C4-2B (cell line): Measurements from ENCODE around the gene NINJ1.
"Not testable (repeated sequence)": the region's sequence is repeated elsewhere in the genome, so short reads cannot be mapped to it uniquely, and the experiment has no call there.

Experiments used
- H3K27ac ChIP-seq: fragments of 450-650 bp; 2 replicates; pipeline ENCODE4 v1.5.1; 2017
- ZFX ChIP-seq: fragments of 450-650 bp; IDR thresholded peaks from 2 replicates; pipeline ENCODE4 v1.6.1; 2017
- TF ChIP-seq, protein P1 (sequence below): fragments of 450-650 bp; conservative IDR thresholded peaks from 2 replicates; pipeline ENCODE4 v1.5.1; 2017; ENCODE audit warnings: mild to moderate bottlenecking

Gene NINJ1

DNA sequence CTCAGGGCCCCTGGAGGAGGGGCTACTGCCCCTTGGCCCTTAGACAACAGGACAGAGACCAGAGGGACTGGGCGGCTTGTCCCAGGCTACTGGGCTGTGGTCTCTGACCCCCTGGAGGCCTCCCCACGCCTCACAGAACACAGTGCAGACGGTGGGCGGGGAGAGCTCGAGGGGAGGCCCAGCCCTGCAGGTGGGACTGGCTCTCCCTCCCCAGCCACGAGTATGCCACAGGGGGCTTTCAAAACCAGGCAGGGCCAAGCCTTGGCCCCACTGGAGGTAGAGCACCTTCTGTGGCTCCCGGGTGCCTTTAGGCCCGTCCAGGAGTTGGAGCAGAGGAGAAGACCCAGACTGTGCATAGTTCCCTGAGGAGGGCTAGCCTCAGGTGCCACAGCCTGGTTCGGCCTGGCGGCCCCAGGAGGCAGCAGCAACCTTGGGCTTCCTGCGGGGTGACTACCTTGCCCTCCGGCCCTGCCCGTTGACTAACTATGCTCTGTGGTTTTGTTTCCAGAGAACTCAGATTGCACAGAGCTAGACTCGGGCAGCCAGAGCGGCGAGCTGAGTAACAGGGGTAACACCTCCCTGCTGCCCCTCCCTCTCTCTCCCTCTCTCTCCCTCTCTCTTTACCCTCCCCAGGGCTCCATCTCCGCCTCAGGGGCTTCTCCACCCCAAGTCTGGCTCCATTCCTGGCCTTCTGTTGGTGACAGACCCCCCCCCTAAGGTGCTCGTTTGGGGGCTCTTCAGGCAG, 22.5 kb downstream of the NINJ1 start:
- H3K27ac ChIP-seq: no peak overlapping the region
- no peak for TF ChIP-seq ZFX
- TF ChIP-seq, protein P1, sequence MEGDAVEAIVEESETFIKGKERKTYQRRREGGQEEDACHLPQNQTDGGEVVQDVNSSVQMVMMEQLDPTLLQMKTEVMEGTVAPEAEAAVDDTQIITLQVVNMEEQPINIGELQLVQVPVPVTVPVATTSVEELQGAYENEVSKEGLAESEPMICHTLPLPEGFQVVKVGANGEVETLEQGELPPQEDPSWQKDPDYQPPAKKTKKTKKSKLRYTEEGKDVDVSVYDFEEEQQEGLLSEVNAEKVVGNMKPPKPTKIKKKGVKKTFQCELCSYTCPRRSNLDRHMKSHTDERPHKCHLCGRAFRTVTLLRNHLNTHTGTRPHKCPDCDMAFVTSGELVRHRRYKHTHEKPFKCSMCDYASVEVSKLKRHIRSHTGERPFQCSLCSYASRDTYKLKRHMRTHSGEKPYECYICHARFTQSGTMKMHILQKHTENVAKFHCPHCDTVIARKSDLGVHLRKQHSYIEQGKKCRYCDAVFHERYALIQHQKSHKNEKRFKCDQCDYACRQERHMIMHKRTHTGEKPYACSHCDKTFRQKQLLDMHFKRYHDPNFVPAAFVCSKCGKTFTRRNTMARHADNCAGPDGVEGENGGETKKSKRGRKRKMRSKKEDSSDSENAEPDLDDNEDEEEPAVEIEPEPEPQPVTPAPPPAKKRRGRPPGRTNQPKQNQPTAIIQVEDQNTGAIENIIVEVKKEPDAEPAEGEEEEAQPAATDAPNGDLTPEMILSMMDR: no peak

DNA sequence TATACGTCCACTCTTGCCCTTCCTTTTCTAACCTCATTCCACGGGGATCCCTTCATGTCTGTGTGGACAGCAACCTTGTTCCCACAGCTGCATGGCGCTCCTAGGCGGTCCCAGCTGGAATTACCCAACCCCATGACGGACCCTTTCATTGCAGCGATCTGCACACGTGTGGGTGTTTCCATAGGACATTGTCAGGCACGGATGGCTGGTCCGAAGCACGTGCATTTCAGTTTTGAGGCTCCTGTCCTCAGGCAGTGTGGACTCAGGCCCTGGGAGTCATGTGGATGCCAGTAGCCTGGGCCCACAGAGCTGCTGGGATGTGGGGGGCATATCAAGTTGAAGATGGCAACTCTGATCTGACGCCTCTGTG, 23.1 kb downstream of the NINJ1 start:
- no peak overlapping the region for H3K27ac ChIP-seq
- TF ChIP-seq, protein P1: no peak
- no peak for TF ChIP-seq ZFX

DNA sequence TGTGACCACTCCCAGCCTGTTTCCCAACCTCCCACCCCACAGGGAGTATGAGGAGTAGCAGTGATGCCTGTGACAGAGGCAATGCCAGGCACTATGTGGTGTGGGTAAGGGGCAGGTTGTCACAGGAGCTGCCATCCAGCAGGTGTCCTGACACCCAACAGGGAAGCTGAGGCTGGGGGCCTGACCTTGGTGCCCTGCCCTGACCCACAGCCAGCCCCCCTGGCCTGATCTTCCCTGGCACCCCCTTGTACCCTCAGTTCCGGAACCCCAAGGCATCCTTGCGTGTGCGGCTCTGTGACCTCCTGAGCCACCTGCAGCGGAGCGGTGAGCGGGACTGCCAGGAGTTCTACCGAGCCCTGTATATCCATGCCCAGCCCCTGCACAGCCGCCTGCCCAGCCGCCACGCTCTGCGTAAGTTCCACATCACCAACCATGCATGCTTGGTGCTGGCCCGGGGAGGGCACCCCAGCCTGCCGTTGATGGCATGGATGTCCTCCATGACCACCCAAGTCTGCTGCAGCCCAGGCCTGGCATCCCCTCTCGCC, 23.7 kb downstream of the NINJ1 start:
- no peak for TF ChIP-seq ZFX
- TF ChIP-seq, protein P1: no peak
- H3K27ac ChIP-seq: no peak overlapping the region

DNA sequence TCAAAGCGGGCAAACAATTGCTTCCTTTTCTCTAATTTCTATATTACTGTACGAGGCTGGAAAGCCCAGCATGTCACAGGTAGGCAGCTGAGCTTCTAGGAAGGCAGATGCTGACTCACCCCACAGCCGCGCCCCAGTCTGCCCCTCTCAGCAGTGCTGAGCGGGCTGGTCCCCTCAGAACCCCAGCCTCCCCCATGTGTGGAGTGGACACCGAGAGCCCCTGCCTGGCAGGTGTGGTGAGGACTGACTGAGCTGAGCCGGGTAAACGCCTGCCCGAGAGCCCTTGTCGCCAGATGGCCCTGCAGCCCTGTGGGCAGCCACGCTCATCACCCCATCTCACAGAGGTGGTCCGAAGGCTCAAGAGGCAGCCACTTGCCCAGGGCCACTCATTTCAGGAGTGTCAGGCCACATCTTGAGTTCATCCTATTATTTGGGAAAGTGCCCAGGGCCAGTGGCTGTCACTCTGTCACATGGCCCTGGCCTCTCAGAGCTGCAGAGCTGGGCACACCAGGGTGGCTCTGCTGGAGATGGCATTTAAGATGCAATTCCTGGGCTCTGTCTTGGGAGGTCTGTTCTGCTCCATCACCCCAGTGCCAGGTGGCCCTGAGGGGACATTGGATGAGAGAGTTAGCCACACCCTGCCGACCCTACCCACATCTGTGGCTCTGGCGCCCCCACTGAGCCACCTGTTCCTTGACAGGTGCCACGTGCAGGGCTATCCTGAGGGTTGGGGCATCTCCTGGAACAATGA, 25.6 kb downstream of the NINJ1 start:
- TF ChIP-seq, protein P1: no peak
- TF ChIP-seq ZFX: no peak
- H3K27ac ChIP-seq: no peak overlapping the region

DNA sequence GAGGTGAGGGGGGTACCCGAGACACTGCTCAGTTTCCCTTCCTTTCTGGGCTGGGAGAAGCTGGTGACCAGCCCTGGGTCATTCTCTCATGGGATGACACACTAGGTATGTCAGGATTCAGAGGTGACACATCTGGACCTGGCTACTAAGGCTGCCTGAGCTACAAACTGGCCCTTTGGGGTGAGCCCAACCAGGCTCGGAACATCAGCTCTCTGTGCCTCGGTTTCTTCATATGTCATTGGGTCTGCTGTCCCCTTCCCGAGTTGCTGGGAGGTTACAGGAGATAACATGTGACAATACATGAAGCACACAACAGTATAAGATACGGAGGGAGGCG, 26.3 kb downstream of the NINJ1 start:
- TF ChIP-seq, protein P1: no peak
- TF ChIP-seq ZFX: no peak
- no peak overlapping the region for H3K27ac ChIP-seq

DNA sequence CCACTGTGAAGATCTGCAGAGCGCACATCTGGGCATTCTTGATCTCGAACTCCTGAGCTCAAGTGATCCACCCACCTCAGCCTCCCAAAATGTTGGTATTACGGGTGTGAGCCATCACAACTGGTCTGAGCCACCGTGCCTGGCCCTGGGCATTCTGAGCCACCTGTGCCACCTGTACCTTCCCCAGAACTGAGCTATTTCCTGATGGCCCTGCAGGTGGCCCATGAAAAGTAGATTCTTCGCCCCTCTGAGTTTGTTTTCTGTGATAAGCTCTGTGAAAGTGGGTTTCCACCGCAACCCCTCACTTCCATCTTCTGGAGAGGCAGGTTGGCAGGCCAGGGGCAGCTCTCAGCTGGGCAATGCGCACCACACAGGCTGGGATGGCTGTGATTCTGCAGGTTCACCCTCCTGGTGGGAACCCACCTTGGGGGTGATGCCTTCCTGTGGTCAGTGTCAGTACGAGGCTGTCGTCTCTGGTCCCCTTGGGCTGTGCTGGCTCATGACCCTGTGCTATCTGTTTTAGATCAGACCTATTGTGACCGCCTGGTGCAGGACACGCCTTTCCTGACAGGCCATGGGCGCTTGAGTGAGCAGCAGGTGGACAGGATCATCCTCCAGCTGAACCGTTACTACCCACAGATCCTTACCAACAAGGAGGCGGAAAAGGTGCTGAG, 26.8 kb downstream of the NINJ1 start:
- no peak overlapping the region for H3K27ac ChIP-seq
- TF ChIP-seq ZFX: no peak
- TF ChIP-seq, protein P1: no peak

DNA sequence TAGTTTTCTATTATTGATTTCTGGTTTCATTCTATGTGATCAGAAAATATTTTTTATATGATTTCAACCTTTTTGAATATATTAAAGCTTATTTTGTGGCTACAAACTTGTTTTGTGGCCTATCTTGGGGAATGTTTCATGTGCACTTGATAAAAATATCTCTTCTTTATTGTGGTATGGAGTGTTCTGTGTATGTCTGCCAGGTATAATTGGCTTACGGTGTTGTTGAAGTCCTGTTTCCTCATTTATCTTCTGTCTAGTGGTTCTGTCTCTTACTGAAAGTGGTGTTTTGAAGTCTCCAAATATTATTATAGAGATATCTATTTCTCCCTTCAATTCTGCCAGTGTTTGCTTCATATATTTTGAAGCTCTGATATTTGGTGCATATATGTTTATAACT, 28.4 kb downstream of the NINJ1 start:
- TF ChIP-seq ZFX: no peak
- TF ChIP-seq, protein P1: no peak
- no peak overlapping the region for H3K27ac ChIP-seq

DNA sequence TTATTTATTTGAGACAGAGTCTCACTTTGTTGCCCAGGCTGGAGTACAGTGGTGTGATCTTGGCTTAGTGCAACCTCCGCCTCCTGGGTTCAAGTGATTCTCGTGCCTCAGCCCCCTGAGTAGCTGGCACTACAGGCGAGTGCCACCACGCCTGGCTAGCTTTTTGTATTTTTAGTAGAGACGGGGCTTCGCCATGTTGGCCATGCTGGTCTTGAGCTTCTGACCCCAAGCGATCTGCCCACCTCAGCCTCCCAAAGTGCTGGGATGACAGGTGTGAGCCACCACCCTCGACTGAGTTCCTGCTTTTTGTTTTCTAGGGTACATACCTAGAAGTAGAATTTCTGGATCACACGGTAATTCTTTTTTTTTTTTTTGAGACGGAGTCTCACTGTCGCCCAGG, 33.0 kb downstream of the NINJ1 start:
- not testable (repeated sequence) for H3K27ac ChIP-seq
